Measurements from ENCODE around the gene AARS1.
"Not testable (repeated sequence)": the region's sequence is repeated elsewhere in the genome, so short reads cannot be mapped to it uniquely, and the experiment has no call there.

Gene AARS1

GRCh38 chr16:70289229-70290094 is at the start of gene AARS1:
AARS1 (minus strand) TSS chr16:70289506; CDS start chr16:70282763, 6,743 bp downstream.
- Histone ChIP-seq H3K36me3 (ENCODE audit: insufficient read depth, low read depth, low read length) (peaks cover 21% of the 10 kb centered on the region), H3K9ac (ENCODE audit: low read depth, low read length) (peak within 1 kb of the TSS; percentile 94), H3K9me3 (ENCODE audit: insufficient read depth, low read depth, low read length) (no peaks in the 10 kb centered on the region), H3K4me3 (ENCODE audit: low read length) (peak within 1 kb of the TSS; percentile 82), H3K27me3 (ENCODE audit: insufficient read depth, low read length) (no peaks in the 10 kb centered on the region), H3K4me1 (ENCODE audit: insufficient read depth, low read length) (peaks cover 4% of the 10 kb centered on the region; the same call in 1 of the 2 replicates), H3K27ac (ENCODE audit: low read length) (peak within 1 kb of the TSS; percentile 89)

- Histone ChIP-seq H3K9ac (ENCODE audit: low read depth, low read length) (no peak overlapping the region), H3K27ac (ENCODE audit: low read length) (no peak overlapping the region), H3K27me3 (ENCODE audit: insufficient read depth, low read length) (no peaks in the 10 kb centered on the region), H3K36me3 (ENCODE audit: insufficient read depth, low read depth, low read length) (peaks cover 25% of the 10 kb centered on the region), H3K4me1 (ENCODE audit: insufficient read depth, low read length) (peaks cover 6% of the 10 kb centered on the region; the same call in 1 of the 2 replicates), H3K4me3 (ENCODE audit: low read length) (no peak overlapping the region), H3K9me3 (ENCODE audit: insufficient read depth, low read depth, low read length) (no peaks in the 10 kb centered on the region)
Measured at GRCh38 chr16:70337814-70338213, 48.5 kb upstream of the AARS1 start.

- H3K9ac ChIP-seq (ENCODE audit: low read depth, low read length); H3K4me3 ChIP-seq (ENCODE audit: low read length); H3K27me3 ChIP-seq (ENCODE audit: insufficient read depth, low read length); H3K4me1 ChIP-seq (ENCODE audit: insufficient read depth, low read length); H3K9me3 ChIP-seq (ENCODE audit: insufficient read depth, low read depth, low read length); H3K27ac ChIP-seq (ENCODE audit: low read length): not testable (repeated sequence)
- peaks cover 57% of the 10 kb centered on the region for H3K36me3 ChIP-seq (ENCODE audit: insufficient read depth, low read depth, low read length)
Measured at GRCh38 chr16:70332728-70333127, 43.4 kb upstream of the AARS1 start.

GRCh38 chr16:70331588-70332358 is 42.5 kb upstream of the AARS1 start:
- H3K36me3 ChIP-seq (ENCODE audit: insufficient read depth, low read depth, low read length), result peaks cover 61% of the 10 kb centered on the region
- H3K9ac ChIP-seq (ENCODE audit: low read depth, low read length), result no peak overlapping the region
- no peaks in the 10 kb centered on the region for H3K9me3 ChIP-seq (ENCODE audit: insufficient read depth, low read depth, low read length)
- H3K4me1 ChIP-seq (ENCODE audit: insufficient read depth, low read length), result no peaks in the 10 kb centered on the region
- no peak overlapping the region for H3K27ac ChIP-seq (ENCODE audit: low read length)
- no peaks in the 10 kb centered on the region for H3K27me3 ChIP-seq (ENCODE audit: insufficient read depth, low read length)
- H3K4me3 ChIP-seq (ENCODE audit: low read length), result no peak overlapping the region

- H3K36me3 ChIP-seq (ENCODE audit: insufficient read depth, low read depth, low read length), result peaks cover 57% of the 10 kb centered on the region
- no peak overlapping the region for H3K9ac ChIP-seq (ENCODE audit: low read depth, low read length)
- H3K4me1 ChIP-seq (ENCODE audit: insufficient read depth, low read length), result no peaks in the 10 kb centered on the region
- no peak overlapping the region for H3K27ac ChIP-seq (ENCODE audit: low read length)
- H3K9me3 ChIP-seq (ENCODE audit: insufficient read depth, low read depth, low read length), result no peaks in the 10 kb centered on the region
- no peaks in the 10 kb centered on the region for H3K27me3 ChIP-seq (ENCODE audit: insufficient read depth, low read length)
- H3K4me3 ChIP-seq (ENCODE audit: low read length), result no peak overlapping the region
Measured at GRCh38 chr16:70331091-70331490, 41.8 kb upstream of the AARS1 start.

- Histone ChIP-seq H3K9ac (ENCODE audit: low read depth, low read length) (no peak overlapping the region), H3K9me3 (ENCODE audit: insufficient read depth, low read depth, low read length) (no peaks in the 10 kb centered on the region), H3K4me1 (ENCODE audit: insufficient read depth, low read length) (no peaks in the 10 kb centered on the region; the same call in 1 of the 2 replicates), H3K36me3 (ENCODE audit: insufficient read depth, low read depth, low read length) (peaks cover 47% of the 10 kb centered on the region), H3K27ac (ENCODE audit: low read length) (no peak overlapping the region), H3K27me3 (ENCODE audit: insufficient read depth, low read length) (no peaks in the 10 kb centered on the region), H3K4me3 (ENCODE audit: low read length) (no peak overlapping the region)
Measured at GRCh38 chr16:70324998-70325747, 35.9 kb upstream of the AARS1 start.

GRCh38 chr16:70320121-70320520 is 30.8 kb upstream of the AARS1 start:
- Histone ChIP-seq H3K4me1 (ENCODE audit: insufficient read depth, low read length) (no peaks in the 10 kb centered on the region; the same call in 1 of the 2 replicates), H3K4me3 (ENCODE audit: low read length) (no peak overlapping the region), H3K36me3 (ENCODE audit: insufficient read depth, low read depth, low read length) (peaks cover 63% of the 10 kb centered on the region), H3K9ac (ENCODE audit: low read depth, low read length) (no peak overlapping the region), H3K27ac (ENCODE audit: low read length) (no peak overlapping the region), H3K27me3 (ENCODE audit: insufficient read depth, low read length) (no peaks in the 10 kb centered on the region), H3K9me3 (ENCODE audit: insufficient read depth, low read depth, low read length) (no peaks in the 10 kb centered on the region)

GRCh38 chr16:70307726-70308125 is 18.4 kb upstream of the AARS1 start:
- not testable (repeated sequence) for H3K27ac ChIP-seq (ENCODE audit: low read length); H3K27me3 ChIP-seq (ENCODE audit: insufficient read depth, low read length); H3K4me1 ChIP-seq (ENCODE audit: insufficient read depth, low read length); H3K9me3 ChIP-seq (ENCODE audit: insufficient read depth, low read depth, low read length); H3K4me3 ChIP-seq (ENCODE audit: low read length); H3K9ac ChIP-seq (ENCODE audit: low read depth, low read length); H3K36me3 ChIP-seq (ENCODE audit: insufficient read depth, low read depth, low read length)

- Histone ChIP-seq H3K36me3 (ENCODE audit: insufficient read depth, low read depth, low read length) (no peaks in the 10 kb centered on the region), H3K27ac (ENCODE audit: low read length) (no peak overlapping the region), H3K27me3 (ENCODE audit: insufficient read depth, low read length) (no peaks in the 10 kb centered on the region), H3K4me1 (ENCODE audit: insufficient read depth, low read length) (no peaks in the 10 kb centered on the region; the same call in 1 of the 2 replicates), H3K9me3 (ENCODE audit: insufficient read depth, low read depth, low read length) (no peaks in the 10 kb centered on the region), H3K9ac (ENCODE audit: low read depth, low read length) (no peak overlapping the region), H3K4me3 (ENCODE audit: low read length) (no peak overlapping the region)
Measured at GRCh38 chr16:70306880-70307279, 17.6 kb upstream of the AARS1 start.

GRCh38 chr16:70304892-70305448 is 15.7 kb upstream of the AARS1 start:
- Histone ChIP-seq H3K9me3 (ENCODE audit: insufficient read depth, low read depth, low read length) (peaks cover 7% of the 10 kb centered on the region; the same call in 1 of the 2 replicates), H3K27me3 (ENCODE audit: insufficient read depth, low read length) (no peaks in the 10 kb centered on the region), H3K4me3 (ENCODE audit: low read length) (no peak overlapping the region), H3K4me1 (ENCODE audit: insufficient read depth, low read length) (no peaks in the 10 kb centered on the region; the same call in 1 of the 2 replicates), H3K9ac (ENCODE audit: low read depth, low read length) (no peak overlapping the region), H3K36me3 (ENCODE audit: insufficient read depth, low read depth, low read length) (peaks cover 8% of the 10 kb centered on the region; the same call in 1 of the 2 replicates), H3K27ac (ENCODE audit: low read length) (no peak overlapping the region)

- Histone ChIP-seq H3K27me3 (ENCODE audit: insufficient read depth, low read length) (no peaks in the 10 kb centered on the region), H3K4me1 (ENCODE audit: insufficient read depth, low read length) (no peaks in the 10 kb centered on the region; the same call in 1 of the 2 replicates), H3K9me3 (ENCODE audit: insufficient read depth, low read depth, low read length) (peaks cover 7% of the 10 kb centered on the region; the same call in 1 of the 2 replicates), H3K4me3 (ENCODE audit: low read length) (no peak overlapping the region), H3K9ac (ENCODE audit: low read depth, low read length) (no peak overlapping the region), H3K36me3 (ENCODE audit: insufficient read depth, low read depth, low read length) (peaks cover 8% of the 10 kb centered on the region; the same call in 1 of the 2 replicates), H3K27ac (ENCODE audit: low read length) (no peak overlapping the region)
Measured at GRCh38 chr16:70302745-70303144, 13.4 kb upstream of the AARS1 start.
